Body of pancreas (tissue), 4 donors: ENCODE results near the gene RAPGEF4. TPM values are rescaled to one million over a fixed set of nuclear protein-coding genes. Genes with fewer than 3 reads are reported as not detected.

ENCODE experiments used
- ATAC-seq: fragments of 150-250 bp; one replicate; pipeline ENCODE4 v1.9.1; 2016
- DNase-seq, 4 donors: peaks; one replicate each; pipeline ENCODE4 v3.0.0-alpha.2; 2019
- H3K27ac ChIP-seq, 4 donors: fragments of 200-600 bp; sonication (generic); 1 replicate in 3 of 4; 2 replicates in 1 of 4; pipeline versions ENCODE4 v1.5.1 to v1.6.1; 2016 to 2019; ENCODE audit warnings: mild to moderate bottlenecking in 1 of 4, mixed read lengths in 1 of 4, moderate library complexity in 1 of 4
- H3K27me3 ChIP-seq, 2 donors: fragments of 200-600 bp; sonication (generic); one replicate each; pipeline ENCODE4 v1.6.0; 2016; ENCODE audit warnings: mild to moderate bottlenecking in 1 of 2
- H3K36me3 ChIP-seq, 2 donors: fragments of 200-600 bp; sonication (generic); replicated peaks in 1 of 2; 2 replicates each; pipeline ENCODE4 v1.5.1; 2016; ENCODE audit warnings: low read depth in 2 of 2; ENCODE audit not compliant: insufficient read depth in 1 of 2
- H3K4me1 ChIP-seq: fragments of 200-600 bp; sonication (generic); one replicate; pipeline ENCODE4 v1.6.0; 2016
- H3K4me3 ChIP-seq, 2 donors: fragments of 200-600 bp; sonication (generic); 1 replicate in 1 of 2; 2 replicates in 1 of 2; pipeline ENCODE4 v1.5.1; 2016 to 2019
- H3K9me3 ChIP-seq, 3 donors: fragments of 200-600 bp; sonication (generic); 1 replicate in 2 of 3; 2 replicates in 1 of 3; pipeline ENCODE4 v1.5.1; 2016
- CTCF ChIP-seq, 7 experiments: fragments of 450-650 bp in 4 of 7; fragments of 200-600 bp in 3 of 7; sonication (generic) in 3 of 7; IDR thresholded peaks; one replicate each; pipeline ENCODE4 v1.5.1; 2016 to 2019; ENCODE audit warnings: antibody characterized with exemption in 7 of 7
- POLR2A ChIP-seq, 3 donors: fragments of 450-650 bp; IDR thresholded peaks; one replicate each; pipeline ENCODE4 v1.6.1; 2016; ENCODE audit warnings: antibody characterized with exemption in 3 of 3, mild to moderate bottlenecking in 2 of 3
- WGBS, 2 donors: methylation state at CpG; one replicate each; pipeline ENCODE4 v1.1.5; 2017; 5-methylcytosine and 5-hydroxymethylcytosine counted together
- intact Hi-C: fragments of 100-400 bp; cut with DNase I; formaldehyde crosslinking; loops from one replicate; pipeline ENCODE4 v1.15.1; 2023
- total RNA-seq, 2 donors: library from RNA; depleted of rRNA; stranded (reverse); fragments of >200 nt; gene quantifications; one replicate each; pipeline ENCODE4 v1.1.0, GENCODE V29; 2016

RAPGEF4 gene
- total RNA-seq, 2 donors from 2014 or later: 4.7 to 22.4 TPM

DNA sequence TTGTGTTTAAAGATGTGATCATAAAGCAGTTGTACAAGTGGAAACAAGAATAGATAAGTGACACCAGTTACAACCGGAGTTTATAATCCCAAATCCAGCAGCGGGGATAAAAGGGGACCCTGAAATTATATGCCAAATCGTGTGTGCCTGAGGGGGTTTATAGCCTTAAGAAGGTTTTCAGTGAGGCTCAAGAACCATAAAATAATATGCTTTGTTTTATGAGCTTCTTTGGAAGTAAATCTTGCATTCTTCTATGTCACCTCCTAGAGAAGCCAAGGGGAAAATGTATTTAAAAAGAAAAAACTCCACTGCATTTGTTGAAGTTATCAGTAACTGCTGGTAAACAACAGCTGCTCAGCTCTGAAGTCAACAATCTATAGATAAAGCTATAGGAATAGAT, 314.2 kb downstream of the RAPGEF4 start:
- no peak for ATAC-seq
- 94 to 97% methylated on average over 3 of the region's 3 CpGs for WGBS, 2 donors

GRCh38 chr2:173050684-173051083, 315.0 kb downstream of the RAPGEF4 start:
- H3K27me3 ChIP-seq: no peaks in the 10 kb centered on the region
- H3K36me3 ChIP-seq: no peaks in the 10 kb centered on the region
- no peak for ATAC-seq
- peaks cover 24% of the 10 kb centered on the region for H3K4me1 ChIP-seq
- intact Hi-C loops: no loop called here
- TF ChIP-seq CTCF (IDR thresholded peaks at IDR 0.05): no peak
- no peak for TF ChIP-seq POLR2A (IDR thresholded peaks at IDR 0.05)
- DNase-seq: no peak
- no peaks in the 10 kb centered on the region for H3K9me3 ChIP-seq
- WGBS, 2 donors: 88 to 91% methylated on average over 4 of the region's 4 CpGs
- no peak overlapping the region for H3K27ac ChIP-seq
- no peak overlapping the region for H3K4me3 ChIP-seq

More for the DNA sequence above, 314.2 kb downstream of the RAPGEF4 start:
- Histone ChIP-seq H3K9me3 (no peaks in the 10 kb centered on the region), H3K27ac (peak overlapping the region; percentile 1 to 80 (median 72)), H3K36me3 (no peaks in the 10 kb centered on the region), H3K4me3 (no peak overlapping the region), H3K4me1 (peaks cover 33% of the 10 kb centered on the region), H3K27me3 (no peaks in the 10 kb centered on the region)
- no peak for TF ChIP-seq CTCF (IDR thresholded peaks at IDR 0.05)
- no peak for TF ChIP-seq POLR2A (IDR thresholded peaks at IDR 0.05)
- intact Hi-C loops: no loop called here
- DNase-seq: no peak

DNA sequence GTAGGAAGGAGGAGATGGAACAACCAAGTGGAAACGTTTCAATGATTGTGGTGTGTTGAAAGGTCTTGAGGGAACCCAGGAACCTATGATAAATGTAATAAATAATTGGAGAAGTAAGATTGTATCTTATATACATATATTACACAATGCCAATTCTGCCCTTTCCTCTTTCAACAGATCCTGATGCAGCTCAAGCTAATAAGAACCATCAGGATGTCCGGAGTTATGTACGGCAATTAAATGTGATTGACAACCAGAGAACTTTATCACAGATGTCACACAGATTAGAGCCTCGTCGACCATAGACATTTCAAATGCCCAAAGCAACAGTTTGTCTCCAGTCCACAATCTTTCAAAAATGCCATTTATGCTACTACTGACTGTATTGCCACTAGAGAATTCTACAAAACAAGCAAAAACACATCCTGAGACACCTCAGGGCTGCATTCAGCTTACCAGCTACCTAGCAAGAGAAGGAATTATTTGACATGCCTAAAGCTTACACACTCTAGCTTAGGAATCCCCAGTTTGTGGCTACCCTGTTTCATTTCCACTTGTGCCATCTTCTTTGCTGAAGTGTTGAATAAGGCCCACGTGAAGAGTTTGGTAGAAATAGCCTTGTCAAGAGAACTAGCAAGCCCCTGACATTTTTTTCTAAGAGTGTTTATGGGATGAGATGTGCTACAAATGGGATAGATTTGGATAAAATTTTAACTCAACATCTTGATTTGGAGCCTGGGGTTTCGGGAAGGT, 316.0 kb downstream of the RAPGEF4 start:
- 69 to 75% methylated on average over 7 of the region's 7 CpGs for WGBS, 2 donors
- intact Hi-C loops: no loop called here
- Histone ChIP-seq H3K36me3 (no peaks in the 10 kb centered on the region), H3K4me3 (no peak overlapping the region), H3K9me3 (no peaks in the 10 kb centered on the region), H3K27ac (no peak overlapping the region), H3K27me3 (no peaks in the 10 kb centered on the region), H3K4me1 (peaks cover 23% of the 10 kb centered on the region)
- ATAC-seq (no peak), DNase-seq (no peak)
- TF ChIP-seq CTCF (IDR thresholded peaks at IDR 0.05) (no peak), POLR2A (IDR thresholded peaks at IDR 0.05) (no peak)

- no peak for ATAC-seq
Observed at GRCh38 chr2:173053043-173053699, 317.5 kb downstream of the RAPGEF4 start.

More at GRCh38 chr2:173053043-173053699, 317.5 kb downstream of the RAPGEF4 start:
- WGBS, 2 donors: 61 to 66% methylated on average over 3 of the region's 3 CpGs
- TF ChIP-seq CTCF (IDR thresholded peaks at IDR 0.05): no peak
- TF ChIP-seq POLR2A (IDR thresholded peaks at IDR 0.05): no peak
- no peaks in the 10 kb centered on the region for H3K9me3 ChIP-seq
- H3K4me1 ChIP-seq: peaks cover 18% of the 10 kb centered on the region
- DNase-seq: no peak
- H3K4me3 ChIP-seq: no peak overlapping the region
- H3K27me3 ChIP-seq: no peaks in the 10 kb centered on the region
- H3K27ac ChIP-seq: peak overlapping the region in 3 of 4 donors; percentile 0 to 53 (median 35)
- no peaks in the 10 kb centered on the region for H3K36me3 ChIP-seq
- intact Hi-C loops: no loop called here
